ENCODE data around the gene ASRGL1. TPM values are rescaled to one million over a fixed set of nuclear protein-coding genes. Genes with fewer than 3 reads are reported as not detected.

ASRGL1 gene
- total RNA-seq, 1 donor from 2014 or later = 27.4 TPM

GRCh38 chr11:62416596-62416995, 79.3 kb downstream of the ASRGL1 start:
- no peak for DNase-seq

DNA sequence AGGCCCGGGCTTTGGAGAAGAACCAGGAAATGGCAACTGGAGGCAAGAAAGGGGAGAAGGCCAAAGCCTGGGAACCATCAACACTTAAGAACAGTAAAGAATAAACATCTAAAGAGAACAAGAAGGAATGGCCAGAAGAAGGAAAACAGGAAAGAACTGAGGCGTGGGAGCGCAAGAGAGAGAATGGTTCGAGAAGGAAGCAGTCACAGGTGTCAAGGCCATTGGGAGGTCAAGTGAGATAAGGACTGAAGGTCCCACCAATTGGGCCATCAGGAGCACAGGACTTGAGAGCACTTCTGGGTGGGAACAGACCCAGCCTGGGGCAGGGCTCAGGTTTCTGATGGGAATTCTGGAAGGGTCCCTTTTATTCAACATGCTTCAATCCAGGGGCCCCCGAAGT, 80.9 kb downstream of the ASRGL1 start:
- DNase-seq = no peak

- DNase-seq = no peak
These were observed 81.5 kb downstream of the ASRGL1 start, which contains the start of gene SCGB1A1 for GRCh38 chr11:62418733-62419132. TSS of gene SCGB1A1 (plus strand) at chr11:62419033. CDS start at chr11:62419096, 63 bp downstream.

DNA sequence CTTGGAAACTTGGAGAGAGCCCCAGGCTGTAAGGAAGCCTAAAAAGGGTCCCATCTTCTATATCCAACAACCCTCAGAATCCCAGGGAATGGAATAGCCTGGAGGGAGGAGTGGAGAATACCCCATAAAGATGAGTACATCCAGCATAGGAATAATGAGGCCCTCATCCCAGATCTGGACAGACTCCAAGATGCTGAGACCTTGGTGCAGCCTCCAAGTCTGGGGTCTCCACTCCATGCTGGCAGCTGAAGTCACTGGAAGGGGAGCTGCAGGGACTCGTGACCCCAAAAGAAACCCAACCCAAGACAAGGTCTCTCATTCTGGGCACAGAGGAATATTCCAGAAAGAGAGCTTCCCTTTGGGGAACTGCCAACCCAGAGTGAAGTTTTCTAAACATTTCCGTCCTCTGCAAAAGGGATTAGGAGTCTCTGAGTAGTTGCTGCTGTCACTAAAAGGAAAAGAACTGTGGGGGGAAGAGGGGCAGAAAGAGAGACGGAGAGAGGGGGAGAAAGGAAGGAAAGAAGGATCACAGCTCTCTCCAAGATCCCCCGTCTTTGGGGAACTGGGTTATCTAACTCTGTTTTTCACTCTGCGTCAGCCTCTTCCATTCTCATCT, 82.2 kb downstream of the ASRGL1 start:
- DNase-seq = no peak

DNA sequence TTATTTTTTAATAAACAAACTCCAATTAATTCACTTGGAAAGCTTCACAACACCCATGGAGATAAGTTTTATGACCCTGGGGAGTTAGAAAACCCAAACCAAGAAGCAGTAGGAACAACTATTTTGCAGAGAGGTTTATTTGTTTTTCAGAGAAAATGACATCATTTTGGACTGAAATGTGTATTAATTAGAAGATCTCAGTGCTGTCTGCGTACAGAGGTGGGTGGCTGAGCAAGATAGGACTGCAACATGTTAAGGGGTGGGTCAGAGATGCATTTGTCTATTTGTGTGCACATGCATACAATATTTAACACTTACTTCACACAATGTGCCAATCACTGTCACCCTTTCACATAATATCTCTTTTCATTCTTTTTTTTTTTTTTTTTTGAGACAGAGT, 82.7 kb downstream of the ASRGL1 start:
- DNase-seq = no peak

DNA sequence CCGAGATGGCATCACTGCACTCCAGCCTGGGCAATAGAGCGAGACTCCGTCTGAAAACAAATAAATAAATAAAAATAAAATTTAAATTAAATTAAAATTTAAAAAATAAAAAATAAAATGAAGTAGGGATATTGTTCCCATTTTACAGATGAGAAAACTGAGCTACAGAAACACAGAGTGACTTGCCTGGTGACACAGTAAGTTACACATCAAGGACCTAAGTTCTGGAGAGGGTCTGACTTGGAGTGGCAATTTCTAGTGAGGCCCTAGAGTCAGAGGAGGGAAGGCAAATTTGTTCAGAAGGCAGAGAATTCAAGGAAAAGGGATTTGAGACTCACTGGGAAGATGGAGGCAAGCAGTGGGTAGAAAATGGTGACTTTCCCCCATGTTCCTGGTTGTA, 83.6 kb downstream of the ASRGL1 start:
- no peak for DNase-seq

GRCh38 chr11:62421996-62422395, 84.7 kb downstream of the ASRGL1 start:
- DNase-seq = no peak

- no peak for DNase-seq
These were observed 85.8 kb downstream of the ASRGL1 start for GRCh38 chr11:62423012-62423411.

GRCh38 chr11:62427630-62428233, 90.5 kb downstream of the ASRGL1 start:
- DNase-seq = peak; percentile 21

DNA sequence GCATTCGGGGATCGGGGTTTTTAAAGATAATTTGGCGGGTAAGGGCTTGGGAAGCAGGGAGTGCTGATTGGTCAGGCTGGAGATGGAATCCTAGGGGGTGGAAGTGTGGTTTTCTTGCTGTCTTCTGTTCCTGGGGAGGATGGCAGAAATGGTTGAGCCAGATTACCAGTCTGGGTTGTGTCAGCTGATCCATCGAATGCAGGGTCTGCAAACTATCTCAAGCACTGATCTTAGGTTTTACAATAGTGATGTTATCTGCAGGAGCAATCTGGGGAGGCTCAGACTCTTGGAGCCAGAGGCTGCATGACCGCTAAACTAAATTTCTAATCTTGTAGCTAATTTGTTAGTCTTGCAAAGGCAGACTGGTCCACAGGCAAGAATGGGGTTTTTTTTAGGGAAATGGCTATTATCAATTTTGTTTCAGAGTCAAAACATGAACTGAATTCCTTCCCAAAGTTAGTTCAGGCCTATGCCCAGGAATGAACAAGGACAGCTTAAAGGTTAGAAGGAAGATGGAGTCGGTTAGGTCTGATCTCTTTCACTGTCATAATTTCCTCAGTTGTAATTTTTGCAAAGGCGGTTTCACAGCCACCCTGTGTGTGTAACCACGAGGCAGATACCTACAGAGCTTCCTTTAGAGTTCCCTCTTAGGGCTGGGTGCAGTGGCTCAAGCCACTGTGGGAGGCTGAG, 91.8 kb downstream of the ASRGL1 start:
- DNase-seq = no peak

- DNase-seq = no peak
These were observed 93.2 kb downstream of the ASRGL1 start for GRCh38 chr11:62430425-62430824.

GRCh38 chr11:62431171-62431901, 94.1 kb downstream of the ASRGL1 start:
- DNase-seq = no peak

DNA sequence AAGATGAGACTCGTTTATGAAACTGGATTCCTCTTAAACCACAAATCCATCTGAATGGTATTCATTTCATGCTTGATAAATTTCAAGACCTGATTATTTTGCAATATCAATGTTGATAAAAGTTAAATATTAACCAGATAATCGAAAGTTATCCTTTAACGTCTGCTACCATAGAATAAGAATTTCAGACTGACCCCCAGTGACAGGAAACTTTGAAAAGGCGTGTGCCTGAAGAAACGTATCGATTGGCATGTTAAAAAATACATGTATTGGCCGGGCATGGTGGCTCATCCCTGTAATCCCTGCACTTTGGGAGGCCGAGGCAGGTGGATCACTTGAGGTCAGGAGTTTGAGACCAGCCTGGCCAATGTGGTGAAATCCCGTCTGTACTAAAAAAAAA, 95.4 kb downstream of the ASRGL1 start:
- DNase-seq = no peak

GRCh38 chr11:62433141-62433903, 96.1 kb downstream of the ASRGL1 start:
- DNase-seq = peak; percentile 76

GRCh38 chr11:62433904-62434276, 96.6 kb downstream of the ASRGL1 start:
- DNase-seq = peak; percentile 51

- DNase-seq = no peak
These were observed 98.8 kb downstream of the ASRGL1 start for GRCh38 chr11:62435846-62436660.

GRCh38 chr11:62437616-62438015, 100.4 kb downstream of the ASRGL1 start:
- DNase-seq = no peak

DNA sequence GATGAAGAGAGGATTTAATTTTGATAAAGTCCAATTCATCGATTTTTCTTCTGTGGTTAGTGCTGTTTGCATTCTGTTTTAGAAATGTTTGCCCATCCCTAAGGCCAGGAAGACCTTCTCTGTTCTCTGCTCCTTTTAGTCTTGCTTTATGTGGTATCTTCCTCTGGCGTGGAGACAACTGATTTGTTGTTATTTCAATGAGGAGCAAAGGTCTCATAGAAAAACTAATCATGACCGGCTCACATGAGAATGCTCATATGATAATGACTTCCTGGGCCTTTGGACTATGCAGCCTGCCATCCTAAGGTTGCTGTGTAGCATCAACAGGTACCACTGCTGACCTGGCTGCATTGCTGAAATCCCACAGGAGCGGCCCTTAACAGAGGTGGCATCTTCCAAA, 101.4 kb downstream of the ASRGL1 start:
- DNase-seq = no peak

- DNase-seq = peak; percentile 62
These were observed 102.7 kb downstream of the ASRGL1 start for GRCh38 chr11:62439785-62440602.

All from dermis blood vessel endothelial cell (primary cell).